ENCODE data around the gene ALDH1A1. TPM values are rescaled to one million over a fixed set of nuclear protein-coding genes. Genes with fewer than 3 reads are reported as not detected.

Gene ALDH1A1
- polyA plus RNA-seq, 1 donor (not counting 4 experiments of a cell fraction or from before 2014, with no cell fraction given): 0.08 TPM

DNA sequence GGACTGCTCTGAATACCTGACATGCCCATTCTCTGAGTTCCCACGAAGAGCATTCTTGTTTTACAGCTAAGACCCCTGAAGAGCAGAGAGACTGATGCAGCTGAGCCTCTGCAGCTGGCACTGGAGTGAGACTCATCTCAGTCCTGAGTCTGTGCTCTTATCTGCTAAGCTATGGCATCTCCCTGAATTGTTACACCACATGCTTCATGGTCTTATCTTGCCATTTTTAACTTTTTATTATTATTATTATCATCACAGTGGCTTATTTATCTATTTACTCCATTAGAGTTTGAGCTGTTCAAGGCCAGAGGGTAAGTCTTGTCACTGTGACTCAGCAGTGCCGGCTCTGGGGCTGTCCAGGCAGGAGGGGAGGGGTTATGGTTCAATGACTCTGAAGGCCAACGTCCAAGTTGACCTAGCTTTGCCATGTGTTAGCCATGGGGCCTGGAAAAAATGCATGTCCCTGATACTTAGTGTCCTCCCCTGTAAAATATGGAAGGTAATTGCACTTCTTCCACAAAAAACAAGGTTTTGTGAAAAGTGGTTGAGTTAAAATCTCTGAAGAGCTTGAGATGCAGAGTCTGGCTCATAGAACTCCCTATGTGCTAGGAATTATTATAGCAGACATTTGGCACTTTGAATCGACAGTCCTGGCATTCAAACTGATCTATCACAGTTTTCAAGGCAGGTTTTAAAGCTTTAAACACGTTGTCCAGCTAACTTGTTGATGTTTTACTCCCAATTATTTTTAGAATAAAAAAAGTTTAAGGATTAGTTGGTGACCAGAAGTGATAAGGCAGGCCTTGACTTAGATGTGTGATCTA, 94.6 kb downstream of the ALDH1A1 start:
- no peak overlapping the region for H3K9ac ChIP-seq (ENCODE audit: control insufficient read depth, extremely low read depth, insufficient read depth, low read length)
- no peaks in the 10 kb centered on the region for H3K79me2 ChIP-seq (ENCODE audit: control insufficient read depth, insufficient read depth, low read length)
- no peak for TF ChIP-seq EZH2 (IDR thresholded peaks at IDR 0.05; ENCODE audit: low read length)
- TF ChIP-seq, protein P1, sequence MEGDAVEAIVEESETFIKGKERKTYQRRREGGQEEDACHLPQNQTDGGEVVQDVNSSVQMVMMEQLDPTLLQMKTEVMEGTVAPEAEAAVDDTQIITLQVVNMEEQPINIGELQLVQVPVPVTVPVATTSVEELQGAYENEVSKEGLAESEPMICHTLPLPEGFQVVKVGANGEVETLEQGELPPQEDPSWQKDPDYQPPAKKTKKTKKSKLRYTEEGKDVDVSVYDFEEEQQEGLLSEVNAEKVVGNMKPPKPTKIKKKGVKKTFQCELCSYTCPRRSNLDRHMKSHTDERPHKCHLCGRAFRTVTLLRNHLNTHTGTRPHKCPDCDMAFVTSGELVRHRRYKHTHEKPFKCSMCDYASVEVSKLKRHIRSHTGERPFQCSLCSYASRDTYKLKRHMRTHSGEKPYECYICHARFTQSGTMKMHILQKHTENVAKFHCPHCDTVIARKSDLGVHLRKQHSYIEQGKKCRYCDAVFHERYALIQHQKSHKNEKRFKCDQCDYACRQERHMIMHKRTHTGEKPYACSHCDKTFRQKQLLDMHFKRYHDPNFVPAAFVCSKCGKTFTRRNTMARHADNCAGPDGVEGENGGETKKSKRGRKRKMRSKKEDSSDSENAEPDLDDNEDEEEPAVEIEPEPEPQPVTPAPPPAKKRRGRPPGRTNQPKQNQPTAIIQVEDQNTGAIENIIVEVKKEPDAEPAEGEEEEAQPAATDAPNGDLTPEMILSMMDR (optimal IDR thresholded peaks at IDR 0.05 in 1 of 3, IDR thresholded peaks at IDR 0.05 in 1 of 3, conservative IDR thresholded peaks at IDR 0.05 in 1 of 3; ENCODE audit: extremely low read depth in 1 of 3, insufficient read depth in 2 of 3, low read length in 3 of 3): no peak
- FAIRE-seq: no peak
- H3K9me1 ChIP-seq (ENCODE audit: control insufficient read depth, extremely low read depth, insufficient read depth, low read length): no peaks in the 10 kb centered on the region
- H3K4me3 ChIP-seq (ENCODE audit: control insufficient read depth in 2 of 3, extremely low read depth in 1 of 3, insufficient read depth in 2 of 3, low read depth in 1 of 3, low read length in 3 of 3): no peak overlapping the region
- H4K20me1 ChIP-seq (ENCODE audit: control insufficient read depth, extremely low read depth, insufficient read depth, low read length): no peaks in the 10 kb centered on the region
- DNase-seq (ENCODE audit: low read depth, low spot score): no peak
- no peak overlapping the region for H3K27ac ChIP-seq (ENCODE audit: control insufficient read depth, insufficient read depth, low read length)
- dilution Hi-C loops (cut with MboI; ENCODE audit: extremely low pct_ligation_motif_present, low sequenced_read_pairs): no loop called here
- H3K9me3 ChIP-seq (ENCODE audit: control insufficient read depth, low read depth, low read length): no peaks in the 10 kb centered on the region
- no peaks in the 10 kb centered on the region for H3K4me1 ChIP-seq (ENCODE audit: control insufficient read depth, extremely low read depth, insufficient read depth, low read length)
- H3K27me3 ChIP-seq (ENCODE audit: control insufficient read depth, extremely low read depth, insufficient read depth, low read length): no peaks in the 10 kb centered on the region
- H3K4me2 ChIP-seq (ENCODE audit: control insufficient read depth, extremely low read depth, insufficient read depth, low read depth, low read length): no peak overlapping the region
- H2AFZ ChIP-seq (ENCODE audit: control insufficient read depth, low read length): no peak overlapping the region
- no peaks in the 10 kb centered on the region for H3K36me3 ChIP-seq (ENCODE audit: control insufficient read depth in 2 of 2, extremely low read depth in 1 of 2, insufficient read depth in 2 of 2, low read length in 2 of 2)

DNA sequence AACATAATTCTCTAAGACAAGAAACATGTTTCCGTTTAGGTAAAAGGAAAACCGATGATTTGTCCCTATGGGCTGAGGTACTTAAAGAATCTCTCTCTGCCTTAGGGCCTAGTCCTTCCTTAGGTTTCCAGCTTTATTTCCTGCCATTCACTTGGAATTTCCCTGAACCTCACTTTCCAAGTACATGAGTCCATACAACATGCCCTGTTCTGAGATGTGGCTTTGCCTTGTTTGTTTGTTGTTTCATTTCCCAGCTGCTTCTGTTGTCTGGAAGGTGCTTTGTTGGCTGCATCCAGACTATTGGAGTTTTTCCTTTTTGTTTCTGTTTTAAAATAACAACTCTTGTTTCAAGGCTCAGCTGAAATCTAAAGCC, 95.2 kb downstream of the ALDH1A1 start:
- Histone ChIP-seq H3K9me3 (ENCODE audit: control insufficient read depth, low read depth, low read length) (no peaks in the 10 kb centered on the region), H4K20me1 (ENCODE audit: control insufficient read depth, extremely low read depth, insufficient read depth, low read length) (no peaks in the 10 kb centered on the region), H3K4me2 (ENCODE audit: control insufficient read depth, extremely low read depth, insufficient read depth, low read depth, low read length) (no peak overlapping the region), H3K27me3 (ENCODE audit: control insufficient read depth, extremely low read depth, insufficient read depth, low read length) (no peaks in the 10 kb centered on the region), H3K36me3 (ENCODE audit: control insufficient read depth in 2 of 2, extremely low read depth in 1 of 2, insufficient read depth in 2 of 2, low read length in 2 of 2) (no peaks in the 10 kb centered on the region), H3K4me3 (ENCODE audit: control insufficient read depth in 2 of 3, extremely low read depth in 1 of 3, insufficient read depth in 2 of 3, low read depth in 1 of 3, low read length in 3 of 3) (no peak overlapping the region), H2AFZ (ENCODE audit: control insufficient read depth, low read length) (no peak overlapping the region), H3K9ac (ENCODE audit: control insufficient read depth, extremely low read depth, insufficient read depth, low read length) (no peak overlapping the region), H3K9me1 (ENCODE audit: control insufficient read depth, extremely low read depth, insufficient read depth, low read length) (no peaks in the 10 kb centered on the region), H3K27ac (ENCODE audit: control insufficient read depth, insufficient read depth, low read length) (no peak overlapping the region), H3K4me1 (ENCODE audit: control insufficient read depth, extremely low read depth, insufficient read depth, low read length) (no peaks in the 10 kb centered on the region), H3K79me2 (ENCODE audit: control insufficient read depth, insufficient read depth, low read length) (no peaks in the 10 kb centered on the region)
- FAIRE-seq (no peak), DNase-seq (ENCODE audit: low read depth, low spot score) (no peak)
- dilution Hi-C loops (cut with MboI; ENCODE audit: extremely low pct_ligation_motif_present, low sequenced_read_pairs): no loop called here
- TF ChIP-seq EZH2 (IDR thresholded peaks at IDR 0.05; ENCODE audit: low read length): no peak
- TF ChIP-seq, protein P1 (optimal IDR thresholded peaks at IDR 0.05 in 1 of 3, IDR thresholded peaks at IDR 0.05 in 1 of 3, conservative IDR thresholded peaks at IDR 0.05 in 1 of 3; ENCODE audit: extremely low read depth in 1 of 3, insufficient read depth in 2 of 3, low read length in 3 of 3): no peak
